ENCODE results near the gene METTL25B.

The METTL25B gene

GRCh38 chr1:156700736-156701531, 27.3 kb upstream of the METTL25B start:
- no peak for DNase-seq (ENCODE audit: low read depth in 2 of 3, low spot score in 2 of 3)

- no peak for DNase-seq (ENCODE audit: low read depth in 2 of 3, low spot score in 2 of 3)
Observed at GRCh38 chr1:156703336-156703735, 24.9 kb upstream of the METTL25B start.

- no peak for DNase-seq (ENCODE audit: low read depth in 2 of 3, low spot score in 2 of 3)
Observed at GRCh38 chr1:156703741-156704140, 24.5 kb upstream of the METTL25B start.

- DNase-seq (ENCODE audit: low read depth in 2 of 3, low spot score in 2 of 3), result no peak
Observed at GRCh38 chr1:156704166-156704711, 24.0 kb upstream of the METTL25B start.

GRCh38 chr1:156704930-156705320, 23.3 kb upstream of the METTL25B start:
- DNase-seq (ENCODE audit: low read depth in 2 of 3, low spot score in 2 of 3), result no peak

- no peak for DNase-seq (ENCODE audit: low read depth in 2 of 3, low spot score in 2 of 3)
Observed at GRCh38 chr1:156705321-156705917, 22.9 kb upstream of the METTL25B start, which contains the start of gene CRABP2. Gene CRABP2, minus strand, starts transcription at chr1:156705583. Its CDS starts 137 bp downstream, at chr1:156705446.

GRCh38 chr1:156705918-156706656, 22.2 kb upstream of the METTL25B start:
- peak; percentile 44 to 75 (median 73) for DNase-seq (ENCODE audit: low read depth in 2 of 3, low spot score in 2 of 3)

GRCh38 chr1:156706657-156707416, 21.4 kb upstream of the METTL25B start:
- no peak for DNase-seq (ENCODE audit: low read depth in 2 of 3, low spot score in 2 of 3)

GRCh38 chr1:156707417-156708217, 20.7 kb upstream of the METTL25B start:
- DNase-seq (ENCODE audit: low read depth in 2 of 3, low spot score in 2 of 3), result no peak

- no peak for DNase-seq (ENCODE audit: low read depth in 2 of 3, low spot score in 2 of 3)
Observed at GRCh38 chr1:156708218-156708661, 20.0 kb upstream of the METTL25B start.

GRCh38 chr1:156709031-156709430, 19.2 kb upstream of the METTL25B start:
- DNase-seq (ENCODE audit: low read depth in 2 of 3, low spot score in 2 of 3), result no peak

GRCh38 chr1:156709757-156710489, 18.3 kb upstream of the METTL25B start:
- no peak for DNase-seq (ENCODE audit: low read depth in 2 of 3, low spot score in 2 of 3)

- DNase-seq (ENCODE audit: low read depth in 2 of 3, low spot score in 2 of 3), result no peak
Observed at GRCh38 chr1:156711011-156711817, 17.1 kb upstream of the METTL25B start.

- DNase-seq (ENCODE audit: low read depth in 2 of 3, low spot score in 2 of 3), result no peak
Observed at GRCh38 chr1:156712626-156713025, 15.6 kb upstream of the METTL25B start.

GRCh38 chr1:156714830-156715229, 13.4 kb upstream of the METTL25B start:
- no peak for DNase-seq (ENCODE audit: low read depth in 2 of 3, low spot score in 2 of 3)

- no peak for DNase-seq (ENCODE audit: low read depth in 2 of 3, low spot score in 2 of 3)
Observed at GRCh38 chr1:156717351-156717750, 10.9 kb upstream of the METTL25B start.

- no peak for DNase-seq (ENCODE audit: low read depth in 2 of 3, low spot score in 2 of 3)
Observed at GRCh38 chr1:156721131-156721530, 7.1 kb upstream of the METTL25B start.

- no peak for DNase-seq (ENCODE audit: low read depth in 2 of 3, low spot score in 2 of 3)
Observed at GRCh38 chr1:156721535-156721934, 6.7 kb upstream of the METTL25B start.
